Cerebellar nuclear complex (tissue), 1 donor: ENCODE data around the gene UBA5.

Source experiments
- DNase-seq, 2 experiments: peaks; one replicate each; lab custom pipeline; 2025; lab: John Stamatoyannopoulos, UW

UBA5 gene

DNA sequence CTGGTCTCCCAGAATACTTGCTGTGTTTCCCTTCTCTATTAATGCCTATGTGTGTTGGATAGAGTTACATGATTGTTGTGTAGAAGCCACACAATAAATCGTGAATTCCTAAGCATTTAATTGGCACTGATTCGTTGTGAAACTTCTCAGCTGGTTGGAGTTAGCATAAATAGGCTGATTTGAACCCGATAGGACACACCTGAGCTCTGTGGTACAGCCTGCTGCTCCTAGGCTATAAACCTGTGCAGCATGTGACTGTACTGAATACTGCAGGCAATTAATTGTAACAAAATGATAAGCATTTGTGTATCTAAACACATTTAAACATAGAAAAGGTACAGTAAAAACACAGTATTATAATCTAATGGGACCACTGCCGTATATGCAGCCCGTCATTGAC is 5.4 kb upstream of the UBA5 start:
- no peak for DNase-seq

DNA sequence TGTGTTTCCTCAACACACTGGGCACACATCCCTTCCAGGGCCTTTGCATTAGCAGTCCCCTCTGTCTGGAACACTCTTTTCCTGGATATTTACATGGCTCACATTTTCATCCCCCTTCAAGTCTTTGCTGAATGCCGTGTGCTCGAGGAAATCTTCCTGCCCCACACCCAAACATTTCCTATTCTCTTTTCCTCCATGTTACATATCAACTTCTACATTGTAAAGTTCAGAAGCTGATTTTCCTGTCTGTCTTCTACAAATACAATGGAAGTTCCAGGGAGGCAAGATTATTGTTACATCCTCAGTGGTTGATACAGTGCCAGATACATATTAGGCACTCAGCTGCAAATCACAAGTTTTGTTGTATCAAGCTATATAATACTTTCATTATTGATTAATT is 4.7 kb upstream of the UBA5 start:
- DNase-seq, result no peak

DNA sequence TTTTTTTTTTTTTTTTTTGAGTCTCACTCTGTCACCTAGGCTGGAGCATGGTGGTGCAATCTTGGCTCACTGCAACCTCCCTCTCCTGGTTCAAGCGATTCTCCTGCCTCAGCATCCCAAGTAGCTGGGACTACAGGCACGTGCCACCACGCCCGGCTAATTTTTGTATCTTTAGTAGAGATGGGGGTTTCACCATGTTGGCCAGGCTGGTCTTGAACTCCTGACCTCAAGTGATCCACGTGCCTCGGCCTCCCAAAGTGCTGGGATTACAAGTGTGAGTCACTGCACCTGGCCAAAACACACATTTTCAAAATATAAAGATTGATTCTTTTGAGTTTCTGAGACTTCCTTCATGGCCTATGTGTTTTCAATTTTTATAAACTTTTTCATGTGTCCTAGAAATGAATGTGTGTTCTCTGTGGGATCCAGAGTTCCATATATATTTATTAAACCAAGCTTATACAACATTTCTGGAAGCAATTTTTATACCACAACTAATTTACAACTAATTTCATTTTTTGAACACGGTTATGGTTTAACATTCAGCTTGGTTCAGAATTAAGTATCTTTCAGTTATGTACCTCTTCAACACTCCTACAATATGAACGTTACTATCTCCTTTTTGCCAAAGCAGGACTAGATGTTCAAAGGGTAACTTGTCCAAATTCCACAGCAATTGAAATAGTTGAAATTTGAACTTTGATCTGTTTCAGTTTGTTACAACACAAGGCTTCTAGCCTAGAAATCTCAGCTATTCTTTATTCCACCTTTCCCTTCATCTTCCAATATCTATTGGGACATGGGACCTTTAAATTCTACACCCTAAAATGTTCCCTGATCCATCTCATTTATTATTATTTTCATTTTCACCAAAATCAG is 2.0 kb upstream of the UBA5 start:
- no peak for DNase-seq

DNA sequence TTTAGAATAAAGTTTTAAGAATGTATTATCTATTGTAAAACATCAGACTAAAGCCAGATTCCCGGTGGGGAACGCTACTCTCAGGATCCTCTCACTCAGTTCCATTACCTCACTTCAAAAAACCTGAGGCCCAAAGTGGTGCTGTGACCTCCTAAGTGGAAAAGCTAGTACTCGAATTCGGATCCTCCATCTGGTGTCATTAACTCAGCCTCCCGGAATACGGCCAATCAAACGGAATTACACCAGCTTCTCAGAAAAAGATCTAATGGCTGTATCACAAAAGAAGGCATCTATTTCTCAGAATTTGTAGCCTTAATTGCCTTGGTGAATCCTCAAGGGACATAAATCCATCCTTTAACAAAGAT is 1.1 kb upstream of the UBA5 start:
- peak in 1 of 2 experiments; percentile 46 for DNase-seq

DNA sequence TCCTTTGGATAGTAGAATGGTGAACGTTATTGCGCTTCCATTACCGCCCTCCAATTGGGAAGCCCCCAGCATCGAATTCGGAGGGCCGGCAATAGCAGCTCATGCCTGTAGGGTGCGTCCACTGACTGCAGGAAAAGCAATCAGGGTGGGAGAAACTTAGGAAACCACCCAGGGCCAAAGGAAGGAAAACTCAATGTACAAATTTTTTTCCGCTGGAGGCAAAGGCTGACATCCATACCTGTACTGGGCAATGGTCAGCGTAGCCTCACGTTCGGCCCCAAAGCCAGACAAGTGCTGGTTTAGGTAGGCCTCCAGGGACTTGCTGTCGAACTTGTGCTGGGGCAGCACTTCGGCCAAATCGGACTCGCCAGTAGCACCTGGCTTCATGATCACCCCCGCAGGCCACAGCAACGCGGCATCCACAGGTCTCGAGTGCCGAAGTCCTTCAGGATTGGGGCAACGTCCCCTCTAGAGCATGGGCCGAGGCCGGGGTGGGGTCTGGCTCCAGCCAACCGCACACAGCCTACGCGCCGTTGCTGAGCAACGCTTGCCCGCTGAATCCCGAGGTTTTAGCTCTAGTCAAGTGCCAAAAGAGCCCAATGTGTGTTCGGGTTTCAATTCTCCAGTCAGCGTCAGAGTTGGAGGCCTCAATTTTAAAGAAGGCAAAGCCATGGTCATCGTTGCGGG is 621 bp upstream of the UBA5 start, which contains the start of gene ACAD11:
ACAD11 (minus strand) TSS at position 445 of the 687 bp plus-strand sequence; CDS start at position 387, 58 bp downstream.
- DNase-seq, result peak in 1 of 2 experiments; percentile 46

DNA sequence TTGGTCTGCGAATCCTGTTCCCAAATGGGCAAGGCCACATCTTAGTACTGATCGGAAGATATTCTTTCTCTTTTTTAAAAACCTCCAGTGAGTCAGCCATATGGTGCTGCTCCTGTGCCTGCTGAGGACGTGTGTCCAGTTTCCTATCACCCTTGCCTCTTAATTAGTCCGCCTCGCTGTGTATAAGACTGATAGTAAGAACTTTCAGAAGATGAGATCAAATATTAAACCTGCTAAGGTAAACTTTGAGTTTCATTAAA is 612 bp downstream of the UBA5 start:
- DNase-seq, result no peak

DNA sequence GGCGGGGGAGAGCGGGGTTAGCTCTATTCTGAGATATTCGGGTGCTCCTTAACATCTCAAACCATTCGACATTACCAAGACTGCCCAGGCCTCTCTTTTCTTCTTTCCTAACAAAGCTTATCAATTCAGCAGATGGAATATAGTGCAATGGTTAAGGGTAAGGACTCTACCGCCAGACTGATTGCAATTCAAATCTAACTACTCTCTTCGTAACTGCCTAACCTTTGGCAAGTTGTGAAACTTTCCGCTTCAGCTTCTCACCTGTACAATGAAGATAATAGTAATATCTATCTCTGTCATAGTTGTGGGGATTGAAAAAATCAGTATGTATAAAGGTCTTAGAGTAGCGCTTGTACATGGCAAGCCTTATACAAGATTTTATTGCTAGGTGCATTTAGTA is 972 bp downstream of the UBA5 start:
- no peak for DNase-seq

DNA sequence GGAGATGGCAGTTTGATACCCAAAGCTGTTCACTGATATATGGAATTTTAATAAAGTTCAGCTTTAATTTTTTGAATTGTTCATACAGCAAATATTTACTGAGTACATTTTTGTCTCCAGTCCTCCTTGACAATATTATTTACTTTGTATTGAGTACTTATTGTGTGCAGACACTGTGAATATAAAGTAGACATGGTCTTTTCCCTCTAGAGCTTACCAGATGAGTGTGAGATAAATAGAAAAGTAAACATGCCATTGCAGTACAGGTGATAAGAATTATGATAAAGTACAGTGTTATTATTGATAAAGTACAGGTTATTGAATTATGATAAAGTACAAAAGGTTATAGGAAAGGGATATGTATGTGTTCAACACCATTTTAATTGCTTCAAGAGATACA is 2.1 kb downstream of the UBA5 start:
- DNase-seq, result no peak

DNA sequence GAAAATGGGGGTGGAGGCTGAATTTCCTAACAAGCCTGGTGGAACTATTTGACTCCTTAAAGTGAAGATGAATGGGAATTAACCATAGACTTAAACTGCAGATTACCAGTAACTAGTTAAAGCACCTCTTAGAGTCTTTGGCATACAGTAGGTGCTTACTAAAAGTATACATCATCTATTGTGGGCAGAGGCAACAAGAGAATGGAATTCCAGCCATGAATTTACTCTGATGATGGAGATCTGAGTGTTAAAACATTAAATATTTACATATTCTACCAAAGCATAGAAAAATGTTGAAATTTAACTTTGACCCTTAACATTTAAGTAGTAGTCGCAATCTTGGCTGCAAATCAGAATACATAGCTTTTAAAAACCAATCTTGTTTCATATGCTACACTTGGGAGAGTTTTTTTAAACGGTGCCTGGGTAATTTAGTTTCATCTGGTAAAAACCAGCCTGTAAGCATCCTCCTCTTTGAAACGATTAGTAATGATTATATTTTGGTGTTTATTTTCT is 5.2 kb downstream of the UBA5 start:
- no peak for DNase-seq

DNA sequence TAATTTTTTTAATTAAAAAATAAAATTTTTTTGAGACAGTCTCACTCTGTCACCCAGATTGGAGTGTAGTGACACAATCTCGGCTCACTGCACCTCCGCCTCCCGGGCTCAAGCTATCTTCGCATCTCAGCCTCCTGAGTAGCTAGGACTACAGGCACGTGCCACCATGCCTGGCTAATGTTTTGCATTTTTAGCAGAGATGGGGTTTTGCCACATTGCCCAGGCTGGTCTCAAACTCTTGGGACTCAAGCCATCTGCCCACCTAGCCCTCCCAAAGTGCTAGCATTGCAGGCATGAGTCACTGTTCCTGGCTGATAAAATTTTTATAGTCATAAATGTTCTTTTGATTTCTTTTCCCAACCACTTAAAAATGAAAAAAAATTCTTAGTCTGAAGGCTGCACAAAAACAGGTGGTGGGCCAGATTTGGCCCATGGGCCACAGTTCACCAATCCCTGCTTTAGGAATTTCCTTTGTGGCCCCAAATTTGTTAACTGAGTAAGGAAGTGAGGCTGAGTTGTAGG is 9.2 kb downstream of the UBA5 start:
- no peak for DNase-seq

DNA sequence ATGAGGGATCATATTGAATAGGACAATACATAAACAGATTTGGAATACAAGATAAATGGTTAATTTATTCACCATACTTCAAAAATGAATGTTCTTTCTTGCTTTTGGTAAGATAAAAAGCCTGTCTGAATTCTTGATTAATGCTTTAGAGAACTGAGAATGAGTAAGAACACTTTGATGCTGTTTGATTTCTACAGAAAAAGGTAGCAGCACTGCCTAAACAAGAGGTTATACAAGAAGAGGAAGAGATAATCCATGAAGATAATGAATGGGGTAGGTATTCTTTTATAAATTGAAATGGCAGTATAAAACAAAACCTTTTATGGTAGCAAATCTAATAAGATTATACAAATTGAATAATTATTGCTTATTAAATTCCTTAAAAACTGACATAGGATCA is 15.3 kb downstream of the UBA5 start:
- no peak for DNase-seq

DNA sequence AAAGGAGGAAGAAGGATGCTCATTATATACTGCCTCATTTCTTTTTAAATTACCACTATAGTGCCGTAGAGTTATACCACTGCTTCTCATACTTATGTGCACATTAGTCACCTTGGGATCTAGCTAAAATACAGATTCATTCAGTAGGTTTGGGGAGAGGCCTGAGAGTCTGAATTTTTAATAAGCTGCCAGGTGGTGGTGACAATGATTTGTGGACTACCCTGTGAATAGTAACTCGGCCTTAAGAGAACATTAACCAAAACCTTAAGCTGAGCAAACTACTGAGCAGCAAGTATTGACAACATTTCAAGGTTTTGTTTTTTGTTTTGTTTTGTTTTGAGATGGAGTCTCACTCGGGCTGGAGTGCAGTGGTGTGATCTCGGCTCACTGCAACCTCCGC is 19.8 kb downstream of the UBA5 start:
- DNase-seq, result no peak

DNA sequence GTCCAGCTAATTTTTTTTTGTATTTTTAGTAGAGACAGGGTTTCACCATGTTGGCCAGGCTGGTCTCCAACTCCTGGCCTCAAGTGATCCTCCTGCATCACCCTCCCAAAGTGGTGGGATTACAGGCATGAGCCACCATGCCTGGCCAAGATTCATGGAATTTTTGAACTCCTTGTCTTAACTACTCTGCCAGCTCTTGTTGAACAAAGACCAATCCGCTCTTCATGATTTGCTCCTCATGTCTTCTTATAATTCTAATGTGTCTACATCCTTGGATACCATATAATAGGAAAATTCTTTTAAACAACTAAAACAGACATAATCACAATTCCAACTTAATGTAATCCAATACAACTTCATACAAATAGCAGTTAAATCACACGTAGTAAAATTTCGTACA is 21.3 kb downstream of the UBA5 start:
- DNase-seq, result no peak

DNA sequence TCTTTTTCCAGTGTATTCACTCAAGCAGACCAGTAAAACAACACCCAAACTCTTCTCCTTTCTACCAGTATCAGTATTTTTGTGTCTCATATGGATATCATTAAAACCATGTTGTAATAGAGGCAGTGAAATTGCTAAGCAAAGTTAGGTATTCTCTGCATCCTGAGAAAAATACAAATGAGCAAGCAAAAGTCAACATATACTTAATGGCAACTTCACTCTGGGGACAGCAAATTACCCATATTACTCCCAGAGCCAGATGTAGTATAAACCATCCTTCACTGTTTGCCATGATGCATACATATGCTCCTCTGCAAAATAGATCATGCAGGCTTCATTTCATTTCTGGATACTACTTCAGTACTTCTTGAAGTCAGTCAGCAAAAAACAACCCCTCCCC is 22.1 kb downstream of the UBA5 start:
- DNase-seq, result no peak

DNA sequence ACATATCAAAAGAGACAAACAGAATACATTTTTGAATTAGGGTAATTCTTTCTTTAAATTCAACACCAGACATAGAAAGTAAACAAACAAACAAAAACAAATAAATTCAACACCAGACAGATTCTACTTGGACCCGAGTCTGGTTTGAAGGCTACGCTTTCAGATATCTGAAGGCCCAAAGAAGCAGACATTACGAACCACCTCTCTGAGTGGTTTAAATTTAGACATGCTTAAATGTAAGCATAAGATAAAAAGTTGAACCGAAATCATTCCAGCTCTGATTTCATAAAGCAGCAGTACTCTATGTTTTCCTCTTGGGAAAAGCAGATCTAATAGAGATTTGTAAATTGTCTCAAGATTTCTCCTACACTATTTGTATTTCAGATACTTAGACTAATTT is 29.9 kb downstream of the UBA5 start:
- DNase-seq, result no peak

DNA sequence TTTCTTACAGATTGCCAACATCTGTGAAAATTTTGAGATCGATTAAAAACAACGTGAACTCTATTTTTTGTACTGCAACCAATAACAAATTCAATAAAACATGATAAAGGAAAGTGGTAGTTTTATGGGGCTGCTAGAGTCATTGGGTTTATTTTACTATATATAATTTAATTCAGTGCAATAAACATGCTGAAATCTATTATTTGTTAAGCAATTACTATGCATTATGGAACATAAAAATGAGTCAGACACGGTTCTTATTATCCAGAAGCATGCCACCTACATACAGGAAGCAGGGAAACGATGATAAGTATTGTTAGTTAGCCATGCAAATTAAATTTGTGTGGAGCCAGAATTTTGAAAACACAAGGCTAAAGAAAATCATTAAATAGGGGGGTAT is 34.9 kb downstream of the UBA5 start:
- no peak for DNase-seq

DNA sequence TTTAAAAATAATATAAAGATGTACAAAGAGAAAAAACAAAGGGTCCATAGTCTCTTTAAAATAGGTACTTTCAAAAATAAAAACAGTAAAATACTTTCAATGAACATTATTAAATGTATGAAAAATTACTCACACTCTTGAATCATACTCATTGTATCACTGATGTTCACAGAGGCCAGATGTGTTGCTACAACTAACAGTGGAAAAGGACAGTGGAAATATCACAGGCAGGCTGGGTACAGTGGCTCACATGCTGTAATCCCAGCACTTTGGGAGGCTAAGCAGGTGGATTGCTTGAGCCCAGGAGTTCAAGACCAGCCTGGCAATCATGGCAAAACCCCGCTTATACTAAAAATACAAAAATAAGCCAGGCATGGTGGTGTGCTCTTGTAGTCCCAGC is 35.3 kb downstream of the UBA5 start:
- DNase-seq, result no peak

DNA sequence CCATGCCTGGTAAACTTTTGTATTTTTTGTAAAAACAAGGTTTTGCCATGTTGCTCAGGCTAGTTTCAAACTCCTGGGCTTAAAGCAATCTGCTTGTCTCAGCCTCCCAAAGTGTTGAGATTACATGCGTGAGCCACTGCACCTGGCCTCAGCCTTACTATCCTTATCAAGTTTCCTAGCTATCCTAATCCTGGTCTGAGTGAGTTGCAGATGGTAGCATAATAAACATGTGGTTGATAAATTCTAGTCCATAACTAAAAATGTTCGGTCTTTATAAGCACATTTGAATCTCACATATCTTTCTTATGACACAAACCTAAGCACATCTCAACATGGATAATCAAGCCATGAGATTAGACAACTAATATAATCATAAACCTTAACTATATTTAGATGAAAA is 43.6 kb downstream of the UBA5 start:
- no peak for DNase-seq

DNA sequence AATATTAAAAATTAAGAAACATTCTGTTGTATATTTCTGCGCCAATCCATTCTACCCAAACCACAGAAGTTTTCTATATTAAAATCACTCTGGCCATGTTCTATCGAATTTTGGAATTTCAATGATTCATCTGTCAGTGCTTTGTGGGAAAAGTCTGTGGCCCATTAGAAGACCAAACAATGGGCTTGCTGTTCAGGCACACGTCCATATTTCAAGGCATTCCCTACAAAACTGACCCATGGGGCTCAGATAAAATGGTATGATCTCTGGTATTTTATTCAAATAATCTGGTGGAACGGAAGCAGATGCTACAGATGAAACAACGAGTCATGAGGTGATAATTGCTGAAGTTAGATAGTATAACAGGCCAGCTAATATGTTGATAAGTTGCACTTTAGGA is 49.6 kb downstream of the UBA5 start:
- no peak for DNase-seq

DNA sequence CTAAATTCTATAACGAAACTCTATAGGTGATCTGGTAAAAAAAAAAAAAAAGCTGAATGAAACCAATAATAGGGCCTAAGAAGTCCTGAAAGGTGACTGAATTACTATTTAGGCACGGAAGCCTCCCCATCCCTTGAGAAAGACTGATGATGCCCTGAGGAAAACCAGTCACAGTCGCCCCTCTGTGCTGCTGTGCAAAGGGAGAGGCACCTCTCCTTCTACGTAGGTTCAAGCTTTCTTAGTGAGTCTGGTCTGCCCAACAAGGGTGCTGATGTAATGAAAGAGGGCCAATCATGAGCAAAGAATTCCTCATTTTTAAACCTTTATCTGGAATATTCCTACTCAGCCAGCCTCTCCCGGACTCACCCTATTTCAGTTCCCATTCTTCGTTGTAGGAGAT is 50.2 kb downstream of the UBA5 start:
- no peak for DNase-seq

DNA sequence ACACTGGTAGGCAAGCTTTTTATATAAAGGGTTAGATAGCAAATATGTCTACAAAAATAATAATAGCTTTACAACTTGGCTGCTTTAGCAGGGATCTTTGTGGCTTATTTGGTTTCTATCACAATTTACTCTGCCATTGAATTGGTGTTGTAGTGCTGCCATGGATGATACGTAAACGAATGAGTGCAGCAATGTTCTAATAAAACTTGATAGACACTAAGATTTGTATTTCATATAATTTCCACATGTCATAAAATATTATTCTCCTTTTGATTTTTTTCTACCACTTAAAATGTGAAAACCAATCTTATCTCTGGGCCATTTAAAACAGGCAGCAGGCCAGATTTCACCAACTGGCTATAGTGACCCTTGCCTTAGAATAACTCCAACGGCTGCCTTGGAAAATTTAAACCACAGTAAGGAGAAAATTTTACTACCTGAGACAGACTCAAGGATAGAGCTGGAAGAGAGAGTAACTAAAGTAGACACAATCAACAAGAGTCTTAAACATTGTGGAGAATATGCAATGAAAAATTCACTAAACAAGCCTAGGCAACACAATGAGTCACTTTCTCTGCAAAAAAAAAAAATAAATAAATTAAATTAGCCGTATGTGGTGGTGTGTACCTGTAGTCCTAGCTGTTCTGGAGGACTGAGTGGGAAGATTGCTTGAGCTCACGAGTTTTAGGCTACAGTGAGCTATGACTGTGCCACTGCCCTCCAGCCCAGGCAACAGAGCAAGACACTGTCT is 54.0 kb downstream of the UBA5 start:
- DNase-seq, result no peak

DNA sequence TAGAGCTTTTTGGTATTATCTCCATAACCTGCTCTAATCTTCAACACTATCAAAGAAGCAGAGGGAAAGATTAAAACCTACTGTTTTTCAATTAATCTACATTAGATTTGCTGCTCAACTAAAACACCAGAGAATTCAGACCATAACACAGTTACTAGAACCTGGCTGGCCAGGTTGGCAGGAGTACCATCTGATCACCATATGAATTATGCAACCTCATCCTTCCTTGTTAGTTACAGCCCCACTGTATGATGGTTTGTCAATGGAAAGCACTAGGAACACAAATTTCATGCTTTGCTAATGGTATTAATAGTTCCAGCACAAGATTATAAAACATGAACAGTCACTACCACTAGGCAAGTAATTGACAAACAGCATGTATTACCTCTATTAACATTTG is 56.2 kb downstream of the UBA5 start:
- no peak for DNase-seq

DNA sequence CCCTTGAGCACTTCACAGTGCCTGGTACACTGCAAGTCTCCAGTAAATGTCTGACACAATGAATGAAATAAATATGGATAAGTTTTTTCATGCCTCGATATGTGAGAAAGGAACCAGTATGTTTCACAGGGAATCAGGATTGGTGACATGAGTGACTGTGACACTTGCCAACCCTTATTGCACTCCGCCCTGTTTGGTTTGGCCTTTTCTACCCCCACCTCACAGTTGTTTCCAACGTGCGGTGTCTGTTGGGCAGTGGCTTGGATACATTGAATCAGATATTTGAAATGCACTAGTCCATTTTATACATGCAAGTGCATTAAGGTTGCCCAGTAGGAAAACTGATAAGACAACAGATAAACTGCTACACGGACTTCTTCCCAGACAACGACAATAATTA is 60.1 kb downstream of the UBA5 start:
- DNase-seq, result no peak
